PFSK-1 (cell line): ENCODE results near the gene SEC31A.

Experiments used
- FOXP2 ChIP-seq: optimal IDR thresholded peaks from 2 replicates; pipeline ENCODE3; 2011; ENCODE audit warnings: borderline replicate concordance, control low read depth, inconsistent platforms; ENCODE audit not compliant: insufficient read depth; ENCODE audit errors: extremely low read length, extremely low read depth
- POLR2AphosphoS5 ChIP-seq: IDR thresholded peaks from 2 replicates; pipeline ENCODE4 v1.6.1; 2012; ENCODE audit warnings: low read depth, mild to moderate bottlenecking, control low read depth, low read length, moderate library complexity
- SIN3A ChIP-seq: IDR thresholded peaks from 2 replicates; pipeline ENCODE4 v1.6.1; 2012; ENCODE audit warnings: mild to moderate bottlenecking, low read length, moderate library complexity, borderline replicate concordance; ENCODE audit not compliant: insufficient read depth
- TAF1 ChIP-seq: IDR thresholded peaks from 2 replicates; pipeline ENCODE4 v1.6.1; 2012; ENCODE audit warnings: low read length, control low read depth, borderline replicate concordance; ENCODE audit not compliant: insufficient read depth
- TF ChIP-seq, protein P1 (sequence below), 2 experiments: IDR thresholded peaks; 2 replicates each; pipeline versions ENCODE4 v1.6.1 to v1.8.0; 2011 to 2012; ENCODE audit warnings: low read depth in 2 of 2, low read length in 2 of 2, control low read depth in 1 of 2, inconsistent platforms in 1 of 2, mild to moderate bottlenecking in 1 of 2, moderate library complexity in 1 of 2; ENCODE audit not compliant: insufficient read depth in 1 of 2

Gene SEC31A

DNA sequence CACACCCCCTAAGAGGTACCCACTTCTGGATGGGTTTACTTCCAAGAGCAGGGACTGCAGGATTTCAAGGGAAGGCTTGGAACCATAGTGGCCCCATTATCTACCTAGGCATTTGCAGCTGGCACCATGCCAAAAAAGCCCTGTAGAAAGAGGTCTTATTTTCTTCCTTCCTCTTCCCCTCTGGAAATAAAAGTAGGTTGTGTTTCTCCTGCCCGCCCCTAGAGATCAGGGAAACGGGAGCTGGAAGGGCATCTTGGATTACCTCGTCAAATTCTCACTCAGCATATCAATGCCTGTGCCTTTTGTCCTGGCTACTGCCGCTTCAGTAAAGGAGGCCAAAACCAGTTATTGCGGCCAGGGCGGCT lies 93.9 kb downstream of the SEC31A start:
- no peak for TF ChIP-seq POLR2AphosphoS5
- no peak for TF ChIP-seq FOXP2
- TF ChIP-seq TAF1: no peak
- no peak for TF ChIP-seq SIN3A
- TF ChIP-seq, protein P1, sequence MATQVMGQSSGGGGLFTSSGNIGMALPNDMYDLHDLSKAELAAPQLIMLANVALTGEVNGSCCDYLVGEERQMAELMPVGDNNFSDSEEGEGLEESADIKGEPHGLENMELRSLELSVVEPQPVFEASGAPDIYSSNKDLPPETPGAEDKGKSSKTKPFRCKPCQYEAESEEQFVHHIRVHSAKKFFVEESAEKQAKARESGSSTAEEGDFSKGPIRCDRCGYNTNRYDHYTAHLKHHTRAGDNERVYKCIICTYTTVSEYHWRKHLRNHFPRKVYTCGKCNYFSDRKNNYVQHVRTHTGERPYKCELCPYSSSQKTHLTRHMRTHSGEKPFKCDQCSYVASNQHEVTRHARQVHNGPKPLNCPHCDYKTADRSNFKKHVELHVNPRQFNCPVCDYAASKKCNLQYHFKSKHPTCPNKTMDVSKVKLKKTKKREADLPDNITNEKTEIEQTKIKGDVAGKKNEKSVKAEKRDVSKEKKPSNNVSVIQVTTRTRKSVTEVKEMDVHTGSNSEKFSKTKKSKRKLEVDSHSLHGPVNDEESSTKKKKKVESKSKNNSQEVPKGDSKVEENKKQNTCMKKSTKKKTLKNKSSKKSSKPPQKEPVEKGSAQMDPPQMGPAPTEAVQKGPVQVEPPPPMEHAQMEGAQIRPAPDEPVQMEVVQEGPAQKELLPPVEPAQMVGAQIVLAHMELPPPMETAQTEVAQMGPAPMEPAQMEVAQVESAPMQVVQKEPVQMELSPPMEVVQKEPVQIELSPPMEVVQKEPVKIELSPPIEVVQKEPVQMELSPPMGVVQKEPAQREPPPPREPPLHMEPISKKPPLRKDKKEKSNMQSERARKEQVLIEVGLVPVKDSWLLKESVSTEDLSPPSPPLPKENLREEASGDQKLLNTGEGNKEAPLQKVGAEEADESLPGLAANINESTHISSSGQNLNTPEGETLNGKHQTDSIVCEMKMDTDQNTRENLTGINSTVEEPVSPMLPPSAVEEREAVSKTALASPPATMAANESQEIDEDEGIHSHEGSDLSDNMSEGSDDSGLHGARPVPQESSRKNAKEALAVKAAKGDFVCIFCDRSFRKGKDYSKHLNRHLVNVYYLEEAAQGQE (IDR thresholded peaks at IDR 0.05; ENCODE audit: insufficient read depth in 1 of 2, low read depth in 2 of 2, low read length in 2 of 2): no peak

DNA sequence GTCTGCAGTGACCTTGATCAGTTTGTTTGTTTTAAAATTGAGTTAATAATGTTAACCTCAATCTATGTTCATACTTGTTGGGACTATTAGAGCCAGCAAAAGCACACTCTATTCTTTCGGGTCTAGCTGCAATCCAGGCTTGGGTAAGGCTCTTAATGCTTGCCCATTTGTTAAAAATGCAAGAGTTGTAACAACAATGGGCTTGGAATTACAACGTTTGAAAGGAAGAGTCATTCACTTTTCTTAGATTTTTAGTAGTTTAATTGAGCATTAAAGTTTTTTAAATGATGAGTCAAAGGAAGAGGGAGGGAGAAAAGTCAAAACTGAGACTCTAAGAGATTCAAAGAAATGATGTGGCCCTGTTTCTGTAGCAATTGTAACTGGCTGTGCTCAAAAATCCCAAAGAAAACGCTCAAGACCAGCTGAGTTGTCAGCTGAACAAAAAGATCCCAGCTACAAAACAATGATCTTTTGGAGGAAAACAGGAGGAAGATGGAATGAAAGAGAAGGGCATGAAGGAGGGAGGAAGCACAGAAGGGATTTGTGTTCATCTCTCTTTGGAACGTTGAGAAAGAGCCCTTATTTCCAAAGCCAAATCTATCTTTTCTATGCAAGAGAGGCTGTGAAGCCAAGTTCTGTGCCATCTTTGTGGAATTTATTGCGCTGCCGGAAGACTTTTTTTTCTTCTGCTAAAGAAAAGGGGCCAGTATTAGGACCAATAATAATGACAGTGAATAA lies 97.9 kb downstream of the SEC31A start:
- TF ChIP-seq TAF1: no peak
- no peak for TF ChIP-seq FOXP2
- TF ChIP-seq, protein P1 (IDR thresholded peaks at IDR 0.05; ENCODE audit: insufficient read depth in 1 of 2, low read depth in 2 of 2, low read length in 2 of 2): no peak
- no peak for TF ChIP-seq SIN3A
- TF ChIP-seq POLR2AphosphoS5: no peak

DNA sequence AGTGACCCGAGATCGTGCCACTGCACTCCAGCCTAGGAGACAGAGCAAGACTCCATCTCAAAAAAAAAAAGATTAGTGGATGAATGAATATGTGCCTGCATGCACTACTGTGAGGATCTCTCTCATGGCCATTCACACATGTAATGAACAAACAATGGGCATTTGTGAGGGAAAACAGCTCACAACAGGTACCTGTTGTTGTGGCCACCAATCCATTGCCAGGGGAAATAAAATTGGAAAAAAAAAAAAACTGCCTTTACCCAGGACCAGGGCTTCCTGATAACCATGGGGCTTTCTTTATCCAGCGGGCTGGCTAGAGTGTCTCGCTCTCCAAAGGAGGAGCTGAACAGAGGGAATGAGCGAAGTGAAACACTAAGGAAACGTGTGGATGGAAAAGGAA lies 99.8 kb downstream of the SEC31A start:
- TF ChIP-seq SIN3A (no peak), POLR2AphosphoS5 (no peak), TAF1 (no peak), FOXP2 (no peak)
- TF ChIP-seq, protein P1 (IDR thresholded peaks at IDR 0.05; ENCODE audit: insufficient read depth in 1 of 2, low read depth in 2 of 2, low read length in 2 of 2): no peak

DNA sequence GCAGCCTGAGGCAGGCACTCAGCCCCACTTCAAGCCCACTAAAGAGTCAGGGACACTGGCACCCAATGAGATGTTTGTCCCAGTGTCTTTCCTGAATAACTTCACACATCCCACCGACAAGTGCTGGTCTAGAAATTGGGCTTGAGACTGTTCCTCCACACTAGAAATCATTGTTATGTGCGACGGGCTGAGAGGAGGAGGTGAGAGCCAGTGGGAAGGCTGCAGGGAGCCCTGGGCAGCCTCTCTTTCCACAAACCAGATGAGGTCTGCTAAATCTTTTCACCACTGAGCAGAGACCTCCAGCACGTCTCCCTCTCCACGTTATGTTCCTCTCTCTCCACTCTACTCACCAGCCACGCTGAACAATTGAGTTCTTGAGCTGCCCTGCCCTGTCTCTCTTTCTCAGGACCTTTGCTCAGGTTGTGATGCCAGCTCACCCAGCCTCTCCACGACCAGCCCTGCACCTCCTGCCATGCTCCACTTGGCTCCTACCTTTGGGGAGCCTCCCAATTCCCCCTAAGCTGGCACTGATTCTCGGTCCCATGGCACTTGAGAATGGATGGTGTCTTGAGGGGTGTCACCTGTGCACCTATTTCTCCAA lies 100.8 kb downstream of the SEC31A start:
- TF ChIP-seq SIN3A (no peak), FOXP2 (no peak), TAF1 (no peak), POLR2AphosphoS5 (no peak)
- TF ChIP-seq, protein P1 (IDR thresholded peaks at IDR 0.05; ENCODE audit: insufficient read depth in 1 of 2, low read depth in 2 of 2, low read length in 2 of 2): no peak
